ENCODE data around the gene NRCAM. TPM values are rescaled to one million over a fixed set of nuclear protein-coding genes. Genes with fewer than 3 reads are reported as not detected.

The NRCAM gene
- total RNA-seq, 6 experiments from 2014 or later, result 0.27 to 0.51 (median 0.40) TPM

- no peak for TF ChIP-seq CTCF (IDR thresholded peaks at IDR 0.05)
- Mint-ChIP-seq H3K36me3 (ENCODE audit: low read depth) (no peaks in the 10 kb centered on the region), H3K9me3 (0 out of 2 replicates have a peak, but pooled peaks cover 8% of the 10 kb centered on the region), H3K4me1 (ENCODE audit: low read depth) (peaks cover 4% of the 10 kb centered on the region; the same call in 1 of the 2 replicates), H3K27ac (no peak overlapping the region), H3K27me3 (ENCODE audit: insufficient read depth) (peaks cover 6% of the 10 kb centered on the region), H3K4me3 (no peak overlapping the region)
- DNase-seq, result no peak
Observed at GRCh38 chr7:108270385-108271015, 185.7 kb downstream of the NRCAM start.

- Mint-ChIP-seq H3K27me3 (ENCODE audit: insufficient read depth) (peaks cover 3% of the 10 kb centered on the region; the same call in 1 of the 2 replicates), H3K9me3 (no peaks in the 10 kb centered on the region), H3K27ac (no peak overlapping the region), H3K4me3 (no peak overlapping the region), H3K4me1 (ENCODE audit: low read depth) (peaks cover 4% of the 10 kb centered on the region; the same call in 1 of the 2 replicates), H3K36me3 (ENCODE audit: low read depth) (no peaks in the 10 kb centered on the region)
- DNase-seq, result no peak
- no peak for TF ChIP-seq CTCF (IDR thresholded peaks at IDR 0.05)
Observed at GRCh38 chr7:108268200-108268820, 187.9 kb downstream of the NRCAM start.

DNA sequence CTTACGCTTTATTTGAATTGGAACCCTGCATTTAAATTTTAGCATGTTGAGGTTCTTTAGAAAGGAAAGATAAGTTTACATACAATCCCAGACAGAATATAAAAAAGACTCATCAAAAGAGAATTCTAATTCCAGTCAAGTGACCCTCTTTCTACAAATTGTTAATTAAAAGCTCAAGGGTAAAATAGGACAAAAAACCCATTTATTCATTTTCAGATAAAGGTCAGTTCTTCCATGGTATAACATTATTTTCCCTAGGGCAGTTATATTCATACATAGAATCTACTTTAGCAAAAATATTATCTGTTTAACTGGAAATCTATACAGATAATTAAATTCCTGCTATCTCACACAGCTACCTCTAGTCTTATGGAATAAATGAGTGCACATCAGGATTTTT, 188.6 kb downstream of the NRCAM start:
- Mint-ChIP-seq H3K36me3 (ENCODE audit: low read depth) (no peaks in the 10 kb centered on the region), H3K4me1 (ENCODE audit: low read depth) (peaks cover 4% of the 10 kb centered on the region; the same call in 1 of the 2 replicates), H3K27me3 (ENCODE audit: insufficient read depth) (peaks cover 3% of the 10 kb centered on the region), H3K27ac (no peak overlapping the region), H3K4me3 (no peak overlapping the region), H3K9me3 (no peaks in the 10 kb centered on the region)
- DNase-seq, result no peak
- no peak for TF ChIP-seq CTCF (IDR thresholded peaks at IDR 0.05)

GRCh38 chr7:108266491-108266890, 189.7 kb downstream of the NRCAM start:
- DNase-seq, result no peak
- Mint-ChIP-seq H3K27ac (no peak overlapping the region), H3K9me3 (no peaks in the 10 kb centered on the region), H3K4me1 (ENCODE audit: low read depth) (peaks cover 4% of the 10 kb centered on the region; the same call in 1 of the 2 replicates), H3K36me3 (ENCODE audit: low read depth) (no peaks in the 10 kb centered on the region), H3K4me3 (no peak overlapping the region), H3K27me3 (ENCODE audit: insufficient read depth) (peaks cover 6% of the 10 kb centered on the region)
- TF ChIP-seq CTCF (IDR thresholded peaks at IDR 0.05), result no peak

GRCh38 chr7:108266035-108266434, 190.2 kb downstream of the NRCAM start:
- H3K9me3 Mint-ChIP-seq, result no peaks in the 10 kb centered on the region
- H3K36me3 Mint-ChIP-seq (ENCODE audit: low read depth), result no peaks in the 10 kb centered on the region
- no peak overlapping the region for H3K4me3 Mint-ChIP-seq
- H3K4me1 Mint-ChIP-seq (ENCODE audit: low read depth), result peaks cover 4% of the 10 kb centered on the region; the same call in 1 of the 2 replicates
- peaks cover 6% of the 10 kb centered on the region for H3K27me3 Mint-ChIP-seq (ENCODE audit: insufficient read depth)
- H3K27ac Mint-ChIP-seq, result no peak overlapping the region
- TF ChIP-seq CTCF (IDR thresholded peaks at IDR 0.05), result no peak
- DNase-seq, result no peak
